Activated T-helper 1 cell treated with anti-CD3 and anti-CD28 coated beads, Interleukin-12 subunit alpha, Interleukin-12 subunit beta, Interleukin-2, Interleukin-4 antibody, amounts not matched to agents 30 ng/mL and 10 ng/mL and 1 ng/mL, durations not matched to agents 14 hours and 24 hours and 36 hours (primary cell): ENCODE measurements around the gene SLC19A1. TPM values are rescaled to one million over a fixed set of nuclear protein-coding genes. Genes with fewer than 3 reads are reported as not detected.
"Not testable (repeated sequence)": the region's sequence is repeated elsewhere in the genome, so short reads cannot be mapped to it uniquely, and the experiment has no call there.

Source experiments
- DNase-seq: peaks from one replicate; pipeline ENCODE4 v3.0.0; 2021; ENCODE audit warnings: low spot score
- H3K27ac Mint-ChIP-seq: one replicate; pipeline ENCODE4 v1.8.0; 2021; ENCODE audit warnings: mild to moderate bottlenecking, mixed read lengths
- H3K27me3 Mint-ChIP-seq: one replicate; pipeline ENCODE4 v1.8.0; 2022; ENCODE audit warnings: mild to moderate bottlenecking, moderate library complexity, mixed read lengths; ENCODE audit not compliant: insufficient read depth
- H3K36me3 Mint-ChIP-seq: one replicate; pipeline ENCODE4 v1.8.0; 2021; ENCODE audit warnings: low read depth, mixed read lengths
- H3K4me1 Mint-ChIP-seq: one replicate; pipeline ENCODE4 v1.8.0; 2021; ENCODE audit warnings: low read depth, mixed read lengths
- H3K4me3 Mint-ChIP-seq: one replicate; pipeline ENCODE4 v1.8.0; 2021; ENCODE audit warnings: mild to moderate bottlenecking, moderate library complexity, mixed read lengths
- H3K9me3 Mint-ChIP-seq: one replicate; pipeline ENCODE4 v1.8.0; 2021; ENCODE audit warnings: mixed read lengths
- intact Hi-C: fragments of 100-400 bp; cut with micrococcal nuclease; formaldehyde crosslinking; loops from one replicate; pipeline ENCODE4 v1.15.1; 2024
- total RNA-seq: library from RNA; stranded (reverse); gene quantifications from 2 replicates; pipeline ENCODE4 v1.2.3, GENCODE V29; 2022

The SLC19A1 gene
- total RNA-seq, 1 donor from 2014 or later: 105 TPM

GRCh38 chr21:45574081-45574501 is 31.9 kb upstream of the SLC19A1 start:
- DNase-seq: no peak
- Mint-ChIP-seq H3K36me3 (no peaks in the 10 kb centered on the region), H3K4me1 (no peaks in the 10 kb centered on the region), H3K27me3 (peaks cover 13% of the 10 kb centered on the region), H3K27ac (no peak overlapping the region), H3K9me3 (no peaks in the 10 kb centered on the region), H3K4me3 (no peak overlapping the region)
- intact Hi-C loops: no loop called here

GRCh38 chr21:45573452-45574035 is 31.3 kb upstream of the SLC19A1 start:
- intact Hi-C loops: no loop called here
- no peaks in the 10 kb centered on the region for H3K4me1 Mint-ChIP-seq
- H3K9me3 Mint-ChIP-seq: no peaks in the 10 kb centered on the region
- no peak overlapping the region for H3K4me3 Mint-ChIP-seq
- peaks cover 16% of the 10 kb centered on the region for H3K27me3 Mint-ChIP-seq
- no peaks in the 10 kb centered on the region for H3K36me3 Mint-ChIP-seq
- DNase-seq: no peak
- no peak overlapping the region for H3K27ac Mint-ChIP-seq

- intact Hi-C loops: no loop called here
These were observed 30.7 kb upstream of the SLC19A1 start for GRCh38 chr21:45572783-45573451.

GRCh38 chr21:45572231-45572630 is 30.0 kb upstream of the SLC19A1 start:
- intact Hi-C loops: no loop called here
- DNase-seq: no peak
- H3K27me3 Mint-ChIP-seq: peaks cover 20% of the 10 kb centered on the region
- no peak overlapping the region for H3K4me3 Mint-ChIP-seq
- H3K27ac Mint-ChIP-seq: no peak overlapping the region
- no peaks in the 10 kb centered on the region for H3K9me3 Mint-ChIP-seq
- H3K4me1 Mint-ChIP-seq: no peaks in the 10 kb centered on the region
- no peaks in the 10 kb centered on the region for H3K36me3 Mint-ChIP-seq

More at GRCh38 chr21:45572783-45573451, 30.7 kb upstream of the SLC19A1 start:
- peaks cover 19% of the 10 kb centered on the region for H3K27me3 Mint-ChIP-seq
- DNase-seq: no peak
- no peak overlapping the region for H3K27ac Mint-ChIP-seq
- H3K4me3 Mint-ChIP-seq: no peak overlapping the region
- no peaks in the 10 kb centered on the region for H3K36me3 Mint-ChIP-seq
- H3K4me1 Mint-ChIP-seq: no peaks in the 10 kb centered on the region
- no peaks in the 10 kb centered on the region for H3K9me3 Mint-ChIP-seq

GRCh38 chr21:45571641-45572040 is 29.4 kb upstream of the SLC19A1 start:
- H3K4me1 Mint-ChIP-seq: no peaks in the 10 kb centered on the region
- H3K36me3 Mint-ChIP-seq: no peaks in the 10 kb centered on the region
- no peak for DNase-seq
- intact Hi-C loops: no loop called here
- H3K4me3 Mint-ChIP-seq: no peak overlapping the region
- H3K27ac Mint-ChIP-seq: no peak overlapping the region
- no peaks in the 10 kb centered on the region for H3K9me3 Mint-ChIP-seq
- peaks cover 25% of the 10 kb centered on the region for H3K27me3 Mint-ChIP-seq

GRCh38 chr21:45570826-45571601 is 28.8 kb upstream of the SLC19A1 start:
- intact Hi-C loops: no loop called here
- no peak overlapping the region for H3K4me3 Mint-ChIP-seq

GRCh38 chr21:45570071-45570470 is 27.8 kb upstream of the SLC19A1 start:
- no peaks in the 10 kb centered on the region for H3K36me3 Mint-ChIP-seq
- no peaks in the 10 kb centered on the region for H3K4me1 Mint-ChIP-seq
- intact Hi-C loops: no loop called here
- DNase-seq: no peak
- H3K27me3 Mint-ChIP-seq: peaks cover 30% of the 10 kb centered on the region
- H3K9me3 Mint-ChIP-seq: no peaks in the 10 kb centered on the region
- H3K27ac Mint-ChIP-seq: no peak overlapping the region
- H3K4me3 Mint-ChIP-seq: no peak overlapping the region

More at GRCh38 chr21:45570826-45571601, 28.8 kb upstream of the SLC19A1 start:
- DNase-seq: no peak
- H3K4me1 Mint-ChIP-seq: no peaks in the 10 kb centered on the region
- no peaks in the 10 kb centered on the region for H3K36me3 Mint-ChIP-seq
- H3K9me3 Mint-ChIP-seq: no peaks in the 10 kb centered on the region
- H3K27ac Mint-ChIP-seq: no peak overlapping the region
- H3K27me3 Mint-ChIP-seq: peaks cover 28% of the 10 kb centered on the region

- no peak overlapping the region for H3K27ac Mint-ChIP-seq
- H3K9me3 Mint-ChIP-seq: no peaks in the 10 kb centered on the region
- H3K27me3 Mint-ChIP-seq: peaks cover 38% of the 10 kb centered on the region
- intact Hi-C loops: no loop called here
- no peaks in the 10 kb centered on the region for H3K36me3 Mint-ChIP-seq
- no peak overlapping the region for H3K4me3 Mint-ChIP-seq
- DNase-seq: no peak
- H3K4me1 Mint-ChIP-seq: no peaks in the 10 kb centered on the region
These were observed 26.1 kb upstream of the SLC19A1 start for GRCh38 chr21:45568383-45568782.

- intact Hi-C loops: not testable (repeated sequence)
These were observed 21.9 kb upstream of the SLC19A1 start for GRCh38 chr21:45564137-45564536.

GRCh38 chr21:45562965-45563364 is 20.7 kb upstream of the SLC19A1 start:
- DNase-seq: no peak
- Mint-ChIP-seq H3K36me3 (no peaks in the 10 kb centered on the region), H3K4me3 (no peak overlapping the region), H3K27me3 (peaks cover 45% of the 10 kb centered on the region), H3K9me3 (no peaks in the 10 kb centered on the region), H3K4me1 (no peaks in the 10 kb centered on the region), H3K27ac (no peak overlapping the region)
- intact Hi-C loops: no loop called here

More at GRCh38 chr21:45564137-45564536, 21.9 kb upstream of the SLC19A1 start:
- not testable (repeated sequence) for H3K4me3 Mint-ChIP-seq, H3K27ac Mint-ChIP-seq, DNase-seq, H3K9me3 Mint-ChIP-seq, H3K36me3 Mint-ChIP-seq, H3K4me1 Mint-ChIP-seq
- peaks cover 47% of the 10 kb centered on the region for H3K27me3 Mint-ChIP-seq

- H3K4me1 Mint-ChIP-seq: no peaks in the 10 kb centered on the region
- no peak for DNase-seq
- no peaks in the 10 kb centered on the region for H3K9me3 Mint-ChIP-seq
- H3K4me3 Mint-ChIP-seq: no peak overlapping the region
- no peaks in the 10 kb centered on the region for H3K36me3 Mint-ChIP-seq
- no peak overlapping the region for H3K27ac Mint-ChIP-seq
- intact Hi-C loops: no loop called here
- peaks cover 45% of the 10 kb centered on the region for H3K27me3 Mint-ChIP-seq
These were observed 20.2 kb upstream of the SLC19A1 start for GRCh38 chr21:45562402-45562801.

GRCh38 chr21:45561241-45561640 is 19.0 kb upstream of the SLC19A1 start:
- H3K27me3 Mint-ChIP-seq: peaks cover 38% of the 10 kb centered on the region
- intact Hi-C loops, DNase-seq, H3K27ac Mint-ChIP-seq, H3K9me3 Mint-ChIP-seq, H3K36me3 Mint-ChIP-seq, H3K4me3 Mint-ChIP-seq, H3K4me1 Mint-ChIP-seq: not testable (repeated sequence)
